ENCODE data around the gene ALDH5A1. TPM values are rescaled to one million over a fixed set of nuclear protein-coding genes. Genes with fewer than 3 reads are reported as not detected.

Gene ALDH5A1
- total and polyA plus RNA-seq, 5 donors from 2014 or later, result 4.7 to 14.9 (median 9.8) TPM

DNA sequence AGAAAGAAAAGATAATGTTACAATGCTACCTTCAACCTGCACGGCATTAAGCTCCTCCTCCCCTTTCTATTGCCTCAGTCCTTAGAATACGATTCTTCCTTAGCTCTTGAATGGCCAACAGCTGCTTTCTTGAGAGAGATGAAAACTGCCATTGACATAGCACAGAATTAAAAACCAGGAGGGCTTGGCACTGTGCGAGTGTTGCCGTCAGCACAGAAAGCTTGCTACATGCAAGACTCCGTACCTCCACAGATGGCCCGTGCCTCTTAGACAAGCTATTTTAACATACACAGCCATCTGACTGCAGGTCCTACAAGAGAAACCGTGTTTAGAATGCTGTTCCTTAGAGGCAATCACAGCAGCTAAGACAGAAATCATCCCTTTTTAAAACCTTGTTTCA lies 51.7 kb downstream of the ALDH5A1 start:
- Mint-ChIP-seq H3K9me3 (no peaks in the 10 kb centered on the region), H3K4me1 (peaks cover 0 to 13% (median 4%) of the 10 kb centered on the region in 4 donors), H3K27me3 (peaks cover 23% of the 10 kb centered on the region), H3K4me3 (no peak overlapping the region), H3K27ac (no peak overlapping the region), H3K36me3 (no peaks in the 10 kb centered on the region)
- DNase-seq (no peak), ATAC-seq (ENCODE audit: low read depth in 2 of 2) (no peak)
- Histone ChIP-seq H3K4me1 (ENCODE audit: control insufficient read depth, insufficient read depth, low read length, poor library complexity, severe bottlenecking) (no peaks in the 10 kb centered on the region), H3K27ac (ENCODE audit: insufficient read depth, low read length, poor library complexity, severe bottlenecking) (no peak overlapping the region), H3K27me3 (ENCODE audit: control insufficient read depth, insufficient read depth, low read length) (peaks cover 12% of the 10 kb centered on the region), H3K36me3 (ENCODE audit: control insufficient read depth, insufficient read depth, low read length) (no peaks in the 10 kb centered on the region), H3K9me3 (ENCODE audit: control insufficient read depth in 2 of 2, low read length in 2 of 2) (no peaks in the 10 kb centered on the region), H3K4me3 (ENCODE audit: low read depth, low read length) (no peak overlapping the region)

DNA sequence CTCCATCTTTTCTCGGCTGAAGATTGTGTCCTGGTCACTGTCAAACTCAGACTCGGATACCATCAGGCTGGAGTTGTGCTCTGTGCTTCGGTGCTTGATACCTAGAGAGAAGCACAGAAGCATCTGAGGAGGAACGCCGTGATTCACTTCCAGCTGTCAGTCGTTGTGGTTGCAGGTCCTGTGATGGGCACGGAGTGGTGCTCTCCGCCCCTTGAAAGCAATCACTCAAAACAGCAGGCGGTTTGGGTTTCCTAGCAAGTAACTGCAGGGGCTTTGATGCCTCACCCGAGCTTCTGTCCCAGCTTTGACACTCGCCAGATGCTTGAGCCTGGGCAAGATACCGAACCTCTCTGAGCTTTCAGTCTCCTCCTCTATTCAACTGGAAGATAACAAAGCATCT lies 52.5 kb downstream of the ALDH5A1 start:
- H3K9me3 ChIP-seq (ENCODE audit: control insufficient read depth in 2 of 2, low read length in 2 of 2), result no peaks in the 10 kb centered on the region
- Mint-ChIP-seq H3K4me3 (no peak overlapping the region), H3K9me3 (no peaks in the 10 kb centered on the region), H3K27me3 (peaks cover 23% of the 10 kb centered on the region), H3K36me3 (no peaks in the 10 kb centered on the region), H3K27ac (peak overlapping the region in 1 of 3 donors; percentile 2), H3K4me1 (peaks cover 0 to 13% (median 4%) of the 10 kb centered on the region in 4 donors)
- H3K4me3 ChIP-seq (ENCODE audit: low read depth, low read length), result no peak overlapping the region
- DNase-seq (peak in 2 of 3 donors; percentile 6 to 66), ATAC-seq (ENCODE audit: low read depth in 2 of 2) (peak; percentile 31 to 82)
- H3K36me3 ChIP-seq (ENCODE audit: control insufficient read depth, insufficient read depth, low read length), result no peaks in the 10 kb centered on the region
- H3K27ac ChIP-seq (ENCODE audit: insufficient read depth, low read length, poor library complexity, severe bottlenecking), result no peak overlapping the region
- peaks cover 12% of the 10 kb centered on the region for H3K27me3 ChIP-seq (ENCODE audit: control insufficient read depth, insufficient read depth, low read length)
- no peaks in the 10 kb centered on the region for H3K4me1 ChIP-seq (ENCODE audit: control insufficient read depth, insufficient read depth, low read length, poor library complexity, severe bottlenecking)

DNA sequence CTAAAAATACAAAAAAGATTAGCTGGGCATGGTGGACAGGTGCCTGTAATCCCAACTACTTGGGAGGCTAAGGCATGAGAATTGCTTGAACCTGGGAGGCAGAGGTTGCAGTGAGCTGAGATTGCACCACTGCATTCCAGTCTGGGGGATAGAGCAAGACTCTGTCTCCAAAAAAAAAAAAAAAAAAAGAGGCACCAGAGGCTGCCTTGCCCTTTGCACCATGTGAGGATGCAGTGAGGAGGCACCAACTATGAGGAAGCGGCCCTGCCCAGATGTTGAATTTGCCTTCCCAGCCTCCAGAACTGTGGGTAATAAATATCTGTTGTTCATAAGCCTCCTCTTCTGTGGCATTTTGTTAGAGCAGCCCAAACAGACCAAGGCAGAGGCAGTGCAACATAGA lies 54.4 kb downstream of the ALDH5A1 start:
- H3K4me3 Mint-ChIP-seq, result no peak overlapping the region
- H3K4me1 ChIP-seq (ENCODE audit: control insufficient read depth, insufficient read depth, low read length, poor library complexity, severe bottlenecking), result no peaks in the 10 kb centered on the region
- DNase-seq, result no peak
- H3K36me3 ChIP-seq (ENCODE audit: control insufficient read depth, insufficient read depth, low read length), result no peaks in the 10 kb centered on the region
- H3K27ac ChIP-seq (ENCODE audit: insufficient read depth, low read length, poor library complexity, severe bottlenecking), result no peak overlapping the region
- peaks cover 12% of the 10 kb centered on the region for H3K27me3 ChIP-seq (ENCODE audit: control insufficient read depth, insufficient read depth, low read length)
- no peak overlapping the region for H3K4me3 ChIP-seq (ENCODE audit: low read depth, low read length)
- ATAC-seq (ENCODE audit: low read depth in 2 of 2), result no peak
- H3K4me1 Mint-ChIP-seq, result peaks cover 0 to 13% (median 4%) of the 10 kb centered on the region in 4 donors
- H3K9me3 ChIP-seq (ENCODE audit: control insufficient read depth in 2 of 2, low read length in 2 of 2), result no peaks in the 10 kb centered on the region
- no peaks in the 10 kb centered on the region for H3K36me3 Mint-ChIP-seq
- H3K9me3 Mint-ChIP-seq, result no peaks in the 10 kb centered on the region
- no peak overlapping the region for H3K27ac Mint-ChIP-seq
- peaks cover 28% of the 10 kb centered on the region for H3K27me3 Mint-ChIP-seq

DNA sequence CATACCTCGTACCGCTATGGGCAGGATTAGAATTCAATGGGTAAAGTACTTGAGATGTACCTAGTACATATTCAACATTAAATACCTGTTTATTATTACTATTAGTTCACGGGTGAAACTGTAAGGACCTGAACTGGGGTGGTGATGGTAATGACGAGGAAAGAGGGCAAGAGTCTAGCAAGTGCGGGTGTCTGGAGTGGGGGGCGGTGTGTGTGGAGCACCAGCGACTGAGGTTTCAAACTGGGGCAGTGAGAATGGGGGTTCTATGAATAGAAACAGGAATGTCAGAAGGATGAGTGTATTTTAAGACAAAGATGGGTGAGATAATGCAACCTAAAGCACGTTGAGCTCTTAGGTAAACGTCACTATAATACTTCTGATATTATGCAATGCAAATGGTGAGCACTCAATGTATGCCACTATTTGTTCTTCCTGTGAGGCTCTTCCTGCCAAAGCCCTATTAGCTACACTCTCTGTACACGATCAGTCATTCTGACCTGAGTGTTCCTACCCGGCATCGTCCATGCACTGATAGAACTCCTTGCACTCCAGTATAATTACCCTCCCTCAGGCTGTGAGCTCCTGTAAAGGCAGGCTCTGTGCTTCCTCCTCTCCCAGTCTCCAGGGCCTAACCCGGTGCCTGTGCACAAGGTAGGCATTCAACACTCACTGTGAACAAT lies 55.0 kb downstream of the ALDH5A1 start:
- Mint-ChIP-seq H3K36me3 (no peaks in the 10 kb centered on the region), H3K27ac (no peak overlapping the region), H3K9me3 (no peaks in the 10 kb centered on the region), H3K4me3 (no peak overlapping the region), H3K4me1 (peaks cover 0 to 13% (median 4%) of the 10 kb centered on the region in 4 donors), H3K27me3 (peaks cover 28% of the 10 kb centered on the region)
- Histone ChIP-seq H3K36me3 (ENCODE audit: control insufficient read depth, insufficient read depth, low read length) (no peaks in the 10 kb centered on the region), H3K4me1 (ENCODE audit: control insufficient read depth, insufficient read depth, low read length, poor library complexity, severe bottlenecking) (no peaks in the 10 kb centered on the region), H3K9me3 (ENCODE audit: control insufficient read depth in 2 of 2, low read length in 2 of 2) (no peaks in the 10 kb centered on the region), H3K27ac (ENCODE audit: insufficient read depth, low read length, poor library complexity, severe bottlenecking) (no peak overlapping the region), H3K27me3 (ENCODE audit: control insufficient read depth, insufficient read depth, low read length) (peaks cover 12% of the 10 kb centered on the region), H3K4me3 (ENCODE audit: low read depth, low read length) (no peak overlapping the region)
- DNase-seq (no peak), ATAC-seq (ENCODE audit: low read depth in 2 of 2) (no peak)

DNA sequence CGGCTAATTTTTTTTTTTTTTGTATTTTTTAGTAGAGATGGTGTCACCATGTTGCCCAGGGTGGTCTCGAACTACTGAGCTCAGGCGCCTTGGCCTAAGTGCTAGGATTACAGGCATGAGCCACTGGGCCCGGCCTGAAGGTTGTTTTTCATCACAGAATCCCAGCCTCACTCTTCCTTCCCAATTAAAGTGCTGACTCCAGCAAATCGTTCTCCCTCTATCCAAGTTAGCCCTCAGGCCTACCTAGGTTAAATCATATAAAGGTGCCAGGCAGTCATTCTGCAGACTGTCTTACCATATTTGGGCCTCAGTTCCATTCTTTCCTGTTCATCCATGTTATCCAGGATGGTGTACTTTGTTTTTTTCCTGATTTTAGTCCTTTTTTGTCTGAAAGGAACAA lies 56.4 kb downstream of the ALDH5A1 start:
- H3K27me3 Mint-ChIP-seq, result peaks cover 24% of the 10 kb centered on the region
- Histone ChIP-seq H3K27ac (ENCODE audit: insufficient read depth, low read length, poor library complexity, severe bottlenecking) (no peak overlapping the region), H3K9me3 (ENCODE audit: control insufficient read depth in 2 of 2, low read length in 2 of 2) (no peaks in the 10 kb centered on the region), H3K4me3 (ENCODE audit: low read depth, low read length) (no peak overlapping the region), H3K27me3 (ENCODE audit: control insufficient read depth, insufficient read depth, low read length) (peaks cover 10% of the 10 kb centered on the region), H3K36me3 (ENCODE audit: control insufficient read depth, insufficient read depth, low read length) (no peaks in the 10 kb centered on the region), H3K4me1 (ENCODE audit: control insufficient read depth, insufficient read depth, low read length, poor library complexity, severe bottlenecking) (no peaks in the 10 kb centered on the region)
- ATAC-seq (ENCODE audit: low read depth in 2 of 2) (no peak), DNase-seq (no peak)
- H3K9me3 Mint-ChIP-seq, result no peaks in the 10 kb centered on the region
- H3K4me3 Mint-ChIP-seq, result no peak overlapping the region
- H3K36me3 Mint-ChIP-seq, result no peaks in the 10 kb centered on the region
- peaks cover 0 to 13% (median 4%) of the 10 kb centered on the region in 4 donors for H3K4me1 Mint-ChIP-seq
- no peak overlapping the region for H3K27ac Mint-ChIP-seq

DNA sequence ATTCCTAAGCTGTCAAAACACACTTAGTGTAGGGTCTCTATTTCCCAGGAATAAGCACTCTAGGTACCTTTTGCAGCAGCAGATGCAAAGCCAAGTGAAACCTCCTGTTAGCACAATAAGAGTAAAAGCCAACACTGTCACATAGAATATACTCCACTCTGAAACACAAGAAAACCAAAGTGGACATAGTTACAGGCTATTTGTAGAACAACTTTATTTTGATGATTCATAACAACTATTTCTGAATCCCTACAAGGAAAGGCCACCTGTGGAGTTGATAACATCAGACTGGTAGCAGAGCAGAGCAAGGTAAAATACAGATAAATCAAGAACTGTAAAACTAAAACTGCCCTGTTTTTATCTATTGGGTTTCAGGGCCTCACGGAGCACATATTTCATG lies 59.7 kb downstream of the ALDH5A1 start:
- no peaks in the 10 kb centered on the region for H3K9me3 Mint-ChIP-seq
- Histone ChIP-seq H3K27me3 (ENCODE audit: control insufficient read depth, insufficient read depth, low read length) (no peaks in the 10 kb centered on the region), H3K36me3 (ENCODE audit: control insufficient read depth, insufficient read depth, low read length) (no peaks in the 10 kb centered on the region), H3K9me3 (ENCODE audit: control insufficient read depth in 2 of 2, low read length in 2 of 2) (no peaks in the 10 kb centered on the region), H3K27ac (ENCODE audit: insufficient read depth, low read length, poor library complexity, severe bottlenecking) (no peak overlapping the region), H3K4me3 (ENCODE audit: low read depth, low read length) (no peak overlapping the region), H3K4me1 (ENCODE audit: control insufficient read depth, insufficient read depth, low read length, poor library complexity, severe bottlenecking) (no peaks in the 10 kb centered on the region)
- H3K27ac Mint-ChIP-seq, result no peak overlapping the region
- H3K27me3 Mint-ChIP-seq, result peaks cover 9% of the 10 kb centered on the region
- no peaks in the 10 kb centered on the region for H3K4me1 Mint-ChIP-seq
- no peak for ATAC-seq (ENCODE audit: low read depth in 2 of 2)
- H3K4me3 Mint-ChIP-seq, result no peak overlapping the region
- no peaks in the 10 kb centered on the region for H3K36me3 Mint-ChIP-seq
- no peak for DNase-seq

DNA sequence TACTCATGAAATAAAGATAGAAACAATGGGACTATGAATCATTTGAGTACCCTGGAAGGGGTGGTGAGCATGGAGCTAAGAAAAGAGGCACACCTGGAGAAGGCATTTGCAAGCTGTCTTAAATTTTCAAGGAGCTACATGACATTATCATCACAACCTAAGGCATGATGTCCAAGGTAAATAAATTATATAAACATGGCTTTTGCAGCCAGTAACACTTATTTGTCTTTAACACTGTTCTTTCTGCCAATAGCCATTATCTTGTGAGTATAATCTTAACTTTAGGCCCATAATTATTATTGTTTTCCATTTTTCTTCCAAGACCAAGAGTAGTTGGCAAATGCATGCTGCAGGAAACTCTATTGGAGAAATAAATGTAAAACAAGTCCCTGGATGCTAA lies 63.7 kb downstream of the ALDH5A1 start:
- Mint-ChIP-seq H3K4me3 (no peak overlapping the region), H3K27ac (no peak overlapping the region), H3K9me3 (no peaks in the 10 kb centered on the region), H3K4me1 (no peaks in the 10 kb centered on the region), H3K27me3 (peaks cover 27% of the 10 kb centered on the region), H3K36me3 (no peaks in the 10 kb centered on the region)
- H3K9me3 ChIP-seq (ENCODE audit: control insufficient read depth in 2 of 2, low read length in 2 of 2), result no peaks in the 10 kb centered on the region
- H3K36me3 ChIP-seq (ENCODE audit: control insufficient read depth, insufficient read depth, low read length), result no peaks in the 10 kb centered on the region
- H3K4me1 ChIP-seq (ENCODE audit: control insufficient read depth, insufficient read depth, low read length, poor library complexity, severe bottlenecking), result no peaks in the 10 kb centered on the region
- H3K27me3 ChIP-seq (ENCODE audit: control insufficient read depth, insufficient read depth, low read length), result no peaks in the 10 kb centered on the region
- no peak overlapping the region for H3K27ac ChIP-seq (ENCODE audit: insufficient read depth, low read length, poor library complexity, severe bottlenecking)
- DNase-seq (no peak), ATAC-seq (ENCODE audit: low read depth in 2 of 2) (no peak)
- no peak overlapping the region for H3K4me3 ChIP-seq (ENCODE audit: low read depth, low read length)

DNA sequence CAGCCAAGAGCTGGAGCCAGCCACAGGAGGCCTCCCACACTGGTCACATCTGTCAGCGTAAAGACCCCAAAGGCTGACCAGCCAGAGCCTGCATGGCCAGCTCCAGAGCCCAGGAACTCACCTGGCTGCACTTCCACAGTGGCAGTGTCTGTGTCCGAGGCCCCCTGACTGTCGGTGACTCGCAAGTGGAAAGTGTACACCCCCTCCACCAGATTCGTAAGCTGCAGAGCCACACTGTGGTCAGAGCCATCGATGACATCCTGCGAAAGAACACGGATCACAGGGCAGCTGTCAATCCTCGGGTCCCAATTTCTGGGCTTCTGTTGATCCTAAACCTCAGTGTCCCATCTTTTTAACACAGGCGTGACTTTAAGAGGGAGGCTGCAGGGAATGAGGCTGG lies 69.3 kb downstream of the ALDH5A1 start:
- H3K4me3 Mint-ChIP-seq, result no peak overlapping the region
- peaks cover 19% of the 10 kb centered on the region for H3K27me3 Mint-ChIP-seq
- Histone ChIP-seq H3K9me3 (ENCODE audit: control insufficient read depth in 2 of 2, low read length in 2 of 2) (no peaks in the 10 kb centered on the region), H3K4me3 (ENCODE audit: low read depth, low read length) (no peak overlapping the region), H3K36me3 (ENCODE audit: control insufficient read depth, insufficient read depth, low read length) (no peaks in the 10 kb centered on the region), H3K4me1 (ENCODE audit: control insufficient read depth, insufficient read depth, low read length, poor library complexity, severe bottlenecking) (no peaks in the 10 kb centered on the region), H3K27me3 (ENCODE audit: control insufficient read depth, insufficient read depth, low read length) (no peaks in the 10 kb centered on the region), H3K27ac (ENCODE audit: insufficient read depth, low read length, poor library complexity, severe bottlenecking) (no peak overlapping the region)
- H3K9me3 Mint-ChIP-seq, result no peaks in the 10 kb centered on the region
- no peaks in the 10 kb centered on the region for H3K36me3 Mint-ChIP-seq
- DNase-seq, result no peak
- no peaks in the 10 kb centered on the region for H3K4me1 Mint-ChIP-seq
- no peak for ATAC-seq (ENCODE audit: low read depth in 2 of 2)
- no peak overlapping the region for H3K27ac Mint-ChIP-seq

Measured in CD4-positive, CD25-positive, alpha-beta regulatory T cell (primary cell).